Thyroid gland (tissue), 4 donors: ENCODE measurements around the gene MXD1. TPM values are rescaled to one million over a fixed set of nuclear protein-coding genes. Genes with fewer than 3 reads are reported as not detected.

Source experiments
- DNase-seq, 2 donors: peaks; one replicate each; pipeline ENCODE4 v3.0.0-alpha.2; 2019
- H3K27ac ChIP-seq, 3 donors: fragments of 200-600 bp; sonication (generic); 1 replicate in 2 of 3; 2 replicates in 1 of 3; pipeline ENCODE4 v1.5.1; 2016 to 2019; ENCODE audit warnings: mild to moderate bottlenecking in 1 of 3, moderate library complexity in 1 of 3
- H3K27me3 ChIP-seq: fragments of 200-600 bp; sonication (generic); one replicate; pipeline ENCODE4 v1.5.1; 2019
- H3K36me3 ChIP-seq, 2 donors: fragments of 200-600 bp; sonication (generic); one replicate each; pipeline ENCODE4 v1.5.1; 2016 to 2019
- H3K4me1 ChIP-seq, 2 donors: fragments of 200-600 bp; sonication (generic); one replicate each; pipeline ENCODE4 v1.5.1; 2017 to 2019
- H3K4me3 ChIP-seq, 3 donors: fragments of 200-600 bp; sonication (generic); replicated peaks in 1 of 3; 1 replicate in 2 of 3; 2 replicates in 1 of 3; pipeline ENCODE4 v1.5.1; 2016; ENCODE audit warnings: mild to moderate bottlenecking in 1 of 3
- H3K9me3 ChIP-seq: fragments of 200-600 bp; sonication (generic); one replicate; pipeline ENCODE4 v1.5.1; 2017
- CTCF ChIP-seq, 6 experiments: fragments of 200-600 bp in 3 of 6; fragments of 450-650 bp in 3 of 6; sonication (generic) in 3 of 6; IDR thresholded peaks; one replicate each; pipeline ENCODE4 v1.5.1; 2016 to 2019; ENCODE audit warnings: antibody characterized with exemption in 6 of 6, mild to moderate bottlenecking in 2 of 6, inconsistent platforms in 1 of 6, moderate library complexity in 1 of 6
- POLR2A ChIP-seq, 2 donors: fragments of 450-650 bp; IDR thresholded peaks; one replicate each; pipeline ENCODE4 v1.6.1; 2017; ENCODE audit warnings: antibody characterized with exemption in 2 of 2, mild to moderate bottlenecking in 2 of 2, moderate library complexity in 1 of 2
- WGBS, 2 donors: methylation state at CpG; one replicate each; pipeline ENCODE4 v1.1.5; 2017; 5-methylcytosine and 5-hydroxymethylcytosine counted together
- intact Hi-C: fragments of 100-400 bp; cut with DNase I; formaldehyde crosslinking; loops from one replicate; pipeline ENCODE4 v1.15.1; 2023
- total RNA-seq, 4 donors: library from RNA; depleted of rRNA; stranded (reverse); fragments of >200 nt; gene quantifications; one replicate each; pipeline ENCODE4 v1.2.3, GENCODE V29; 2016

Gene MXD1
- total RNA-seq, 4 donors from 2014 or later = 11.3 to 17.9 (median 13.0) TPM

- no peak for DNase-seq
- Histone ChIP-seq H3K36me3 (no peaks in the 10 kb centered on the region), H3K27me3 (no peaks in the 10 kb centered on the region), H3K4me3 (no peak overlapping the region), H3K4me1 (no peaks in the 10 kb centered on the region), H3K27ac (no peak overlapping the region), H3K9me3 (no peaks in the 10 kb centered on the region)
- TF ChIP-seq CTCF (IDR thresholded peaks at IDR 0.05) = no peak
- TF ChIP-seq POLR2A (IDR thresholded peaks at IDR 0.05) = no peak
- 70 to 96% methylated on average over 4 of the region's 4 CpGs for WGBS, 2 donors
- intact Hi-C loops = no loop called here
Measured at GRCh38 chr2:69977906-69978482, 63.1 kb downstream of the MXD1 start.

- H3K4me1 ChIP-seq = peaks cover under 1% of the 10 kb centered on the region in 2 donors
- WGBS, 2 donors = 82 to 83% methylated on average over 8 of the region's 8 CpGs
- H3K4me3 ChIP-seq = no peak overlapping the region
- H3K27me3 ChIP-seq = no peaks in the 10 kb centered on the region
- no peak for TF ChIP-seq CTCF (IDR thresholded peaks at IDR 0.05)
- no peak for TF ChIP-seq POLR2A (IDR thresholded peaks at IDR 0.05)
- no peaks in the 10 kb centered on the region for H3K9me3 ChIP-seq
- no peaks in the 10 kb centered on the region for H3K36me3 ChIP-seq
- DNase-seq = no peak
- intact Hi-C loops = no loop called here
- H3K27ac ChIP-seq = no peak overlapping the region
Measured at GRCh38 chr2:69979902-69980807, 65.2 kb downstream of the MXD1 start.

GRCh38 chr2:69983392-69983966 is 68.6 kb downstream of the MXD1 start:
- intact Hi-C loops = no loop called here
- no peak overlapping the region for H3K27ac ChIP-seq
- H3K4me3 ChIP-seq = no peak overlapping the region
- DNase-seq = no peak
- H3K4me1 ChIP-seq = peaks cover 8 to 10% of the 10 kb centered on the region in 2 donors
- TF ChIP-seq POLR2A (IDR thresholded peaks at IDR 0.05) = no peak
- no peak for TF ChIP-seq CTCF (IDR thresholded peaks at IDR 0.05)
- 90 to 95% methylated on average over 3 of the region's 3 CpGs for WGBS, 2 donors
- no peaks in the 10 kb centered on the region for H3K9me3 ChIP-seq
- H3K27me3 ChIP-seq = no peaks in the 10 kb centered on the region
- H3K36me3 ChIP-seq = no peaks in the 10 kb centered on the region

- no peak for DNase-seq
- H3K27ac ChIP-seq = peak overlapping the region; percentile 26 to 61 (median 56)
- peaks cover 10 to 15% of the 10 kb centered on the region in 2 donors for H3K4me1 ChIP-seq
- H3K27me3 ChIP-seq = no peaks in the 10 kb centered on the region
- no peaks in the 10 kb centered on the region for H3K36me3 ChIP-seq
- WGBS, 2 donors = 90 to 93% methylated on average over 3 of the region's 3 CpGs
- intact Hi-C loops = no loop called here
- H3K4me3 ChIP-seq = no peak overlapping the region
- TF ChIP-seq POLR2A (IDR thresholded peaks at IDR 0.05) = no peak
- TF ChIP-seq CTCF (IDR thresholded peaks at IDR 0.05) = no peak
- H3K9me3 ChIP-seq = no peaks in the 10 kb centered on the region
Measured at GRCh38 chr2:69985216-69985615, 70.3 kb downstream of the MXD1 start.
